Type B pancreatic cell (in vitro differentiated cells): ENCODE data around the gene MARK3. TPM values are rescaled to one million over a fixed set of nuclear protein-coding genes. Genes with fewer than 3 reads are reported as not detected.

Experiments
- DNase-seq: peaks from one replicate; pipeline ENCODE4 v3.0.0; 2021; ENCODE audit warnings: mixed read lengths; ENCODE audit not compliant: unreplicated experiment; ENCODE audit errors: extremely low spot score
- H3K27ac Mint-ChIP-seq: 2 replicates; pipeline ENCODE4 v1.8.0; 2021; ENCODE audit warnings: mild to moderate bottlenecking, mixed read lengths
- H3K27me3 Mint-ChIP-seq: 2 replicates; pipeline ENCODE4 v1.8.0; 2021; ENCODE audit warnings: mixed read lengths
- H3K36me3 Mint-ChIP-seq: 2 replicates; pipeline ENCODE4 v1.8.0; 2021; ENCODE audit warnings: mixed read lengths
- H3K4me1 Mint-ChIP-seq: one replicate; pipeline ENCODE4 v1.8.0; 2021; ENCODE audit warnings: mixed read lengths; ENCODE audit not compliant: unreplicated experiment
- H3K4me3 Mint-ChIP-seq: 2 replicates; pipeline ENCODE4 v1.8.0; 2021; ENCODE audit warnings: mild to moderate bottlenecking, mixed read lengths
- H3K9me3 Mint-ChIP-seq: 2 replicates; pipeline ENCODE4 v1.8.0; 2021; ENCODE audit warnings: mixed read lengths
- total RNA-seq: library from RNA; stranded (reverse); gene quantifications from 2 replicates; pipeline ENCODE4 v1.2.1, GENCODE V29; 2021; ENCODE audit warnings: low replicate concordance
- TF ChIP-seq, protein P1 (sequence below): fragments of 200-600 bp; sonication (generic); conservative IDR thresholded peaks from 2 replicates; pipeline ENCODE4 v1.5.0; 2021; ENCODE audit warnings: antibody characterized with exemption, mild to moderate bottlenecking

The MARK3 gene
- total RNA-seq, 1 donor from 2014 or later, result 91.4 TPM

DNA sequence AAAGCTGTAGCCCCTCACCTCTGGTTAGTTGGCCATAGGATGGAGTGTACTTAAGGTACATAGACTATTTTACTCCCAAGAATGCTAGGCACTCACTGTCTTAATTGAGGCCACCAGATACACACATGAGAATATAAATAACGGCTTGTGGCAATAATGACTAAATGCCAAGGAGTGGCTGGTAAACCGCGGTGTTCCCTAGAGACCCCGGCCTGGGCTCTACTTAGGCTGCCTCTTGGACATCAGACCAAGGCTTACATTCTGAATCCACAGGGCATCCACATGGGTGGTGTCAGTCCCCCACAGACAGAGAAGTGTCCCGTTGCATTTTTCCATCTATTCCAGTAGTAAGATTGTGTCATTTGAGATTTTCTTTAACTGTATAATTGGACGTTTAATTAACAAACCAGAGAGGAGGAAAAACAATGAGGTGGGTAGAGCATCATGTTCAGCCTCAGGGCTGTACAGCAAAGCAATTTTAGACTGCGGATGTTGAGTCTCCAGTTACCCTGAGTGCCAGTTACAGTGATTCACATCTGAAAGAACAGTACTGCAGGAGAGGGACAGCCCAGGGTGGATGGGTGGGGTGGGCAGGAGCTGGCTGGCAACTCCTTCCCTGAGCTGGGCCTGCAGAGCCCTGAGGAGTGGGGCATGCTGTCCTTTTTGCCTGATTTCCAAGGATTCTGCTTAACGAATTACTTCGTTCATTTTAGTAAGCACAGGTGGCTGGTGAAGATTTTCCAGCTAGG lies 116.9 kb downstream of the MARK3 start:
- no peak overlapping the region for H3K4me3 Mint-ChIP-seq
- no peaks in the 10 kb centered on the region for H3K27me3 Mint-ChIP-seq
- H3K27ac Mint-ChIP-seq, result no peak overlapping the region
- H3K4me1 Mint-ChIP-seq, result peaks cover 8% of the 10 kb centered on the region
- peaks cover 12% of the 10 kb centered on the region for H3K36me3 Mint-ChIP-seq
- H3K9me3 Mint-ChIP-seq, result no peaks in the 10 kb centered on the region
- DNase-seq, result no peak
- TF ChIP-seq, protein P1, sequence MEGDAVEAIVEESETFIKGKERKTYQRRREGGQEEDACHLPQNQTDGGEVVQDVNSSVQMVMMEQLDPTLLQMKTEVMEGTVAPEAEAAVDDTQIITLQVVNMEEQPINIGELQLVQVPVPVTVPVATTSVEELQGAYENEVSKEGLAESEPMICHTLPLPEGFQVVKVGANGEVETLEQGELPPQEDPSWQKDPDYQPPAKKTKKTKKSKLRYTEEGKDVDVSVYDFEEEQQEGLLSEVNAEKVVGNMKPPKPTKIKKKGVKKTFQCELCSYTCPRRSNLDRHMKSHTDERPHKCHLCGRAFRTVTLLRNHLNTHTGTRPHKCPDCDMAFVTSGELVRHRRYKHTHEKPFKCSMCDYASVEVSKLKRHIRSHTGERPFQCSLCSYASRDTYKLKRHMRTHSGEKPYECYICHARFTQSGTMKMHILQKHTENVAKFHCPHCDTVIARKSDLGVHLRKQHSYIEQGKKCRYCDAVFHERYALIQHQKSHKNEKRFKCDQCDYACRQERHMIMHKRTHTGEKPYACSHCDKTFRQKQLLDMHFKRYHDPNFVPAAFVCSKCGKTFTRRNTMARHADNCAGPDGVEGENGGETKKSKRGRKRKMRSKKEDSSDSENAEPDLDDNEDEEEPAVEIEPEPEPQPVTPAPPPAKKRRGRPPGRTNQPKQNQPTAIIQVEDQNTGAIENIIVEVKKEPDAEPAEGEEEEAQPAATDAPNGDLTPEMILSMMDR, result no peak

DNA sequence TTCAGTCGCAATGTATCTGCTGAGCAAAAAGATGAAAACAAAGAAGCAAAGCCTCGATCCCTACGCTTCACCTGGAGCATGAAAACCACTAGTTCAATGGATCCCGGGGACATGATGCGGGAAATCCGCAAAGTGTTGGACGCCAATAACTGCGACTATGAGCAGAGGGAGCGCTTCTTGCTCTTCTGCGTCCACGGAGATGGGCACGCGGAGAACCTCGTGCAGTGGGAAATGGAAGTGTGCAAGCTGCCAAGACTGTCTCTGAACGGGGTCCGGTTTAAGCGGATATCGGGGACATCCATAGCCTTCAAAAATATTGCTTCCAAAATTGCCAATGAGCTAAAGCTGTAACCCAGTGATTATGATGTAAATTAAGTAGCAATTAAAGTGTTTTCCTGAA lies 117.7 kb downstream of the MARK3 start:
- Mint-ChIP-seq H3K4me3 (no peak overlapping the region), H3K27ac (no peak overlapping the region), H3K27me3 (no peaks in the 10 kb centered on the region), H3K4me1 (peaks cover 8% of the 10 kb centered on the region), H3K36me3 (peaks cover 12% of the 10 kb centered on the region), H3K9me3 (no peaks in the 10 kb centered on the region)
- TF ChIP-seq, protein P1, result no peak
- DNase-seq, result no peak

DNA sequence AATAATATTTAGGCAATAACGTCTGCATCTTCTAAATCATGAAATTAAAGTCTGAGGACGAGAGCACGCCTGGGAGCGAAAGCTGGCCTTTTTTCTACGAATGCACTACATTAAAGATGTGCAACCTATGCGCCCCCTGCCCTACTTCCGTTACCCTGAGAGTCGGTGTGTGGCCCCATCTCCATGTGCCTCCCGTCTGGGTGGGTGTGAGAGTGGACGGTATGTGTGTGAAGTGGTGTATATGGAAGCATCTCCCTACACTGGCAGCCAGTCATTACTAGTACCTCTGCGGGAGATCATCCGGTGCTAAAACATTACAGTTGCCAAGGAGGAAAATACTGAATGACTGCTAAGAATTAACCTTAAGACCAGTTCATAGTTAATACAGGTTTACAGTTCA lies 118.1 kb downstream of the MARK3 start:
- no peak overlapping the region for H3K4me3 Mint-ChIP-seq
- peaks cover 12% of the 10 kb centered on the region for H3K36me3 Mint-ChIP-seq
- H3K27ac Mint-ChIP-seq, result no peak overlapping the region
- TF ChIP-seq, protein P1, result no peak
- H3K9me3 Mint-ChIP-seq, result no peaks in the 10 kb centered on the region
- H3K4me1 Mint-ChIP-seq, result peaks cover 8% of the 10 kb centered on the region
- no peak for DNase-seq
- H3K27me3 Mint-ChIP-seq, result no peaks in the 10 kb centered on the region

DNA sequence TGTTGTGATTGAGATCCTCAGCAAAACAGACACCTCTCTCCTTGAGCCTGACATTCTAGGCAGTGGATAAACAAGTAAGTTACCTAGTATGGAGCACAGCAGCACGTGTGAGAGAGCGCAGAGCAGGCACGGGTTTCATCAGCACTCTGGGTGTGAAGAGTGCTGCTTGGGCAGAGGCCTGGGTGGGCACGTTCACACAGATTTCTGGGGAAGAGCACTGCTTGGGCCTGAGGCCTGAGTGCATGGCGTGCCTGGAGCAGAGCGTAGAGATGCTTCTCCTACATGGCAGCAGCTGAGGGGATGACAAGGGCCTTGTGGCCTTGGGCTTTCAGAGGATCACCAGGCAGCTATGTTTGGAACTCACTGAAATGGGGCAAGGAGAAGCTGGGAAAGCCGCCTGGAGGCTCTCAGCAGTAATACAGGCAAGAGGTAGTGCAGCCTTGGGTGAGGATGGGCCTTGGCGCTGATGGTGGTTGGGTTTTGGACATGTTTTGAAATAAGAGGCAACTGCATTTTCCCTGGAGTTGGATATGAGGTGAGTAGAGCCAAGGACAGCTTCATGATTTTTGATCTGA lies 119.9 kb downstream of the MARK3 start:
- Mint-ChIP-seq H3K36me3 (peaks cover 17% of the 10 kb centered on the region), H3K9me3 (no peaks in the 10 kb centered on the region), H3K27ac (peak overlapping the region; percentile 61), H3K27me3 (no peaks in the 10 kb centered on the region), H3K4me3 (no peak overlapping the region), H3K4me1 (peaks cover 4% of the 10 kb centered on the region)
- TF ChIP-seq, protein P1, result peak; percentile 42
- DNase-seq, result no peak

DNA sequence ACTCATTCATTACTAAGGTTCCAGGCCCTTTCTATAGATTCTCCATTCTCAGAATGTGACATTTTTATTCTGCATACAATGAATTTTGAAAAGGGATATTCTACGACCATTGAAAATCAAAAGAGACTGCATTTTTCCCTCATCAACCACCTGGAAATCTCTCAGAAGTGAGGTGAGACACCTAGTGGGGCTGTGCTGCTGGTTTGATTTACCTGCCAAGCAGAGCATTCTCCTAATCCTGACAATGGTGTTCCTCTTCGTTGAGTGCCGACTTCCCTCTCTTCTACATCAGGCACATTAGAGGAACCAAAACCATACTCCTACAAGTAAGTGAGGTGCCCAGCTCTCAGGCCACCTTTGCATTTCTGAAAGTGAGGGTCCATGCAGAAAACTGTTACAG lies 122.5 kb downstream of the MARK3 start:
- H3K9me3 Mint-ChIP-seq, result no peaks in the 10 kb centered on the region
- H3K4me1 Mint-ChIP-seq, result no peaks in the 10 kb centered on the region
- DNase-seq, result no peak
- H3K27me3 Mint-ChIP-seq, result no peaks in the 10 kb centered on the region
- H3K27ac Mint-ChIP-seq, result no peak overlapping the region
- TF ChIP-seq, protein P1, result no peak
- H3K4me3 Mint-ChIP-seq, result no peak overlapping the region
- H3K36me3 Mint-ChIP-seq, result peaks cover 23% of the 10 kb centered on the region
